ENCODE results near the gene MRPL4. TPM values are rescaled to one million over a fixed set of nuclear protein-coding genes. Genes with fewer than 3 reads are reported as not detected.

The MRPL4 gene
- total RNA-seq, 3 donors from 2014 or later (not counting 1 experiment from before 2014, with no cell fraction given), result 34.5 to 41.6 (median 40.2) TPM

GRCh38 chr19:10266706-10267105, 14.7 kb downstream of the MRPL4 start:
- H3K36me3 Mint-ChIP-seq, result no peaks in the 10 kb centered on the region
- H3K9me3 Mint-ChIP-seq, result no peaks in the 10 kb centered on the region
- H3K27me3 Mint-ChIP-seq (ENCODE audit: low read depth in 2 of 2), result no peaks in the 10 kb centered on the region
- 89% methylated on average over 7 of the region's 7 CpGs for WGBS (ENCODE audit: insufficient coverage)
- no peak overlapping the region for H3K27ac Mint-ChIP-seq
- H3K4me1 ChIP-seq (ENCODE audit: control insufficient read depth, insufficient read depth, low read length), result peaks cover 26% of the 10 kb centered on the region
- no peak overlapping the region for H3K27ac ChIP-seq (ENCODE audit: low read length)
- H3K4me1 Mint-ChIP-seq, result peaks cover 19 to 26% of the 10 kb centered on the region in 2 donors
- no peak overlapping the region for H3K4me3 ChIP-seq (ENCODE audit: low read length)
- H3K9me3 ChIP-seq (ENCODE audit: control insufficient read depth, insufficient read depth, low read length), result no peaks in the 10 kb centered on the region
- no peak for TF ChIP-seq CTCF (IDR thresholded peaks at IDR 0.05)
- ATAC-seq (no peak), DNase-seq (no peak)
- intact Hi-C loops (cut with micrococcal nuclease), result no loop called here
- no peaks in the 10 kb centered on the region for H3K36me3 ChIP-seq (ENCODE audit: control insufficient read depth, insufficient read depth, low read length)
- no peaks in the 10 kb centered on the region for H3K27me3 ChIP-seq (ENCODE audit: control insufficient read depth, insufficient read depth, low read length)
- H3K4me3 Mint-ChIP-seq, result no peak overlapping the region

- no peak overlapping the region for H3K27ac Mint-ChIP-seq
Observed at GRCh38 chr19:10268071-10268470, 16.1 kb downstream of the MRPL4 start.

GRCh38 chr19:10269333-10270179, 17.5 kb downstream of the MRPL4 start:
- DNase-seq (peak; percentile 92 to 93), ATAC-seq (peak; percentile 56 to 68 (median 58))
- no peaks in the 10 kb centered on the region for H3K9me3 ChIP-seq (ENCODE audit: control insufficient read depth, insufficient read depth, low read length)
- 3% methylated on average over 59 of the region's 59 CpGs for WGBS (ENCODE audit: insufficient coverage)
- peaks cover 24 to 39% of the 10 kb centered on the region in 2 donors for H3K4me1 Mint-ChIP-seq
- peak; percentile 89 for TF ChIP-seq CTCF (IDR thresholded peaks at IDR 0.05)
- no peaks in the 10 kb centered on the region for H3K27me3 Mint-ChIP-seq (ENCODE audit: low read depth in 2 of 2)
- H3K36me3 Mint-ChIP-seq, result no peaks in the 10 kb centered on the region
- H3K27ac ChIP-seq (ENCODE audit: low read length), result peak overlapping the region; percentile 97
- H3K4me3 Mint-ChIP-seq, result peak overlapping the region; percentile 90
- no peaks in the 10 kb centered on the region for H3K27me3 ChIP-seq (ENCODE audit: control insufficient read depth, insufficient read depth, low read length)
- no peaks in the 10 kb centered on the region for H3K9me3 Mint-ChIP-seq
- intact Hi-C loops (cut with micrococcal nuclease), result loop anchor here (1.0 to 5.0 kb wide), 7 partner anchors 21 to 168 kb away; partner anchors contain the start of genes ICAM3, RAVER1 and TYK2
- H3K36me3 ChIP-seq (ENCODE audit: control insufficient read depth, insufficient read depth, low read length), result peaks cover 2% of the 10 kb centered on the region
- H3K4me1 ChIP-seq (ENCODE audit: control insufficient read depth, insufficient read depth, low read length), result peaks cover 40% of the 10 kb centered on the region
- peak overlapping the region; percentile 94 to 96 for H3K27ac Mint-ChIP-seq
- peak overlapping the region; percentile 83 for H3K4me3 ChIP-seq (ENCODE audit: low read length)

More at GRCh38 chr19:10268071-10268470, 16.1 kb downstream of the MRPL4 start:
- peaks cover 23 to 32% of the 10 kb centered on the region in 2 donors for H3K4me1 Mint-ChIP-seq
- H3K4me1 ChIP-seq (ENCODE audit: control insufficient read depth, insufficient read depth, low read length), result peaks cover 40% of the 10 kb centered on the region
- no peak overlapping the region for H3K4me3 ChIP-seq (ENCODE audit: low read length)
- no peak for ATAC-seq
- no peaks in the 10 kb centered on the region for H3K9me3 ChIP-seq (ENCODE audit: control insufficient read depth, insufficient read depth, low read length)
- TF ChIP-seq CTCF (IDR thresholded peaks at IDR 0.05), result no peak
- H3K4me3 Mint-ChIP-seq, result no peak overlapping the region
- H3K36me3 ChIP-seq (ENCODE audit: control insufficient read depth, insufficient read depth, low read length), result peaks cover 2% of the 10 kb centered on the region
- H3K27me3 Mint-ChIP-seq (ENCODE audit: low read depth in 2 of 2), result no peaks in the 10 kb centered on the region
- no peak for DNase-seq
- no peak overlapping the region for H3K27ac ChIP-seq (ENCODE audit: low read length)
- no peaks in the 10 kb centered on the region for H3K27me3 ChIP-seq (ENCODE audit: control insufficient read depth, insufficient read depth, low read length)
- intact Hi-C loops (cut with micrococcal nuclease), result loop anchor here (2.0 kb wide), 1 partner anchor 71 kb away; the partner anchor contains the start of gene ICAM3
- H3K36me3 Mint-ChIP-seq, result no peaks in the 10 kb centered on the region
- WGBS (ENCODE audit: insufficient coverage), result 82% methylated on average over 6 of the region's 6 CpGs
- no peaks in the 10 kb centered on the region for H3K9me3 Mint-ChIP-seq
